H1 (cell line): ENCODE results near the gene GGCX. TPM values are rescaled to one million over a fixed set of nuclear protein-coding genes. Genes with fewer than 3 reads are reported as not detected.

Experiments
- CTCF ChIA-PET: fragments of 300-600 bp; sonication (Branson Sonifier 250); formaldehyde crosslinking; loops from one replicate; lab custom pipeline; 2021; ENCODE audit not compliant: partially characterized antibody; lab: Charles Lee
- POLR2A ChIA-PET: fragments of 300-600 bp; sonication (Branson Sonifier 250); formaldehyde crosslinking; loops from one replicate; lab custom pipeline; 2021; ENCODE audit warnings: inconsistent platforms; ENCODE audit not compliant: partially characterized antibody; lab: Charles Lee
- DNase-seq, 2 experiments: peaks; one replicate each; pipeline versions ENCODE4 v3.0.0 to v3.0.0-alpha.2; 2010 to 2022; ENCODE audit warnings: low spot score in 2 of 2, low read depth in 1 of 2, mixed read lengths in 1 of 2
- FAIRE-seq: peaks from 2 replicates; lab custom pipeline; 2011; peaks lifted over from hg19 to GRCh38; lab: Jason Lieb, UNC
- H2AFZ ChIP-seq: 2 replicates; pipeline ENCODE4 v1.8.1; 2012; ENCODE audit warnings: low read length, inconsistent platforms
- H2AK5ac ChIP-seq: 2 replicates; pipeline ENCODE4 v1.6.1; 2013; ENCODE audit warnings: low read depth, low read length
- H2BK120ac ChIP-seq: replicated peaks from 2 replicates; pipeline ENCODE3; 2013; ENCODE audit warnings: low read depth, low read length, inconsistent platforms
- H2BK12ac ChIP-seq: 2 replicates; pipeline ENCODE4 v1.6.1; 2013; ENCODE audit warnings: low read depth, low read length
- H2BK15ac ChIP-seq: 2 replicates; pipeline ENCODE4 v1.6.1; 2013; ENCODE audit warnings: low read length
- H2BK20ac ChIP-seq: 2 replicates; pipeline ENCODE4 v1.6.1; 2013; ENCODE audit warnings: low read length
- H2BK5ac ChIP-seq: 2 replicates; pipeline ENCODE4 v1.6.1; 2013; ENCODE audit warnings: low read depth, low read length
- H3K14ac ChIP-seq: 2 replicates; pipeline ENCODE4 v1.6.1; 2013; ENCODE audit warnings: inconsistent platforms; ENCODE audit not compliant: insufficient read length
- H3K18ac ChIP-seq: 2 replicates; pipeline ENCODE4 v1.6.1; 2013; ENCODE audit warnings: low read length; ENCODE audit errors: extremely low read depth
- H3K23ac ChIP-seq: 2 replicates; pipeline ENCODE4 v1.6.1; 2013; ENCODE audit warnings: inconsistent platforms; ENCODE audit not compliant: insufficient read length
- H3K23me2 ChIP-seq: 2 replicates; pipeline ENCODE4 v1.6.1; 2013; ENCODE audit warnings: low read depth, low read length
- H3K27ac ChIP-seq: 2 replicates; pipeline ENCODE4 v1.6.1; 2011; ENCODE audit warnings: low read depth, low read length, inconsistent platforms
- H3K27me3 ChIP-seq, 4 experiments: replicated peaks in 1 of 4; 1 replicate in 1 of 4; 2 replicates in 3 of 4; pipeline versions ENCODE4 v1.6.1 to v1.8.1; 2011 to 2013; ENCODE audit warnings: low read length in 3 of 4, mild to moderate bottlenecking in 3 of 4, inconsistent platforms in 2 of 4, mixed read lengths in 2 of 4, moderate library complexity in 1 of 4; ENCODE audit not compliant: control insufficient read depth in 3 of 4, insufficient read depth in 3 of 4; ENCODE audit errors: extremely low read depth in 1 of 4
- H3K36me3 ChIP-seq, 4 experiments: 2 replicates each; pipeline versions ENCODE4 v1.6.1 to v1.8.1; 2011 to 2013; ENCODE audit warnings: mild to moderate bottlenecking in 4 of 4, low read length in 3 of 4, moderate library complexity in 2 of 4, control low read depth in 1 of 4, inconsistent platforms in 1 of 4; ENCODE audit not compliant: insufficient read depth in 4 of 4, control insufficient read depth in 2 of 4
- H3K4ac ChIP-seq: replicated peaks from 2 replicates; pipeline ENCODE3; 2013; ENCODE audit warnings: low read length, low read depth, mixed read lengths, inconsistent platforms; ENCODE audit not compliant: insufficient read length
- H3K4me1 ChIP-seq, 4 experiments: replicated peaks in 1 of 4; 1 replicate in 1 of 4; 2 replicates in 3 of 4; pipeline versions ENCODE4 v1.6.1 to v1.8.1; 2011 to 2013; ENCODE audit warnings: low read length in 3 of 4, inconsistent platforms in 2 of 4, mixed read lengths in 1 of 4; ENCODE audit not compliant: insufficient read depth in 4 of 4, control insufficient read depth in 3 of 4
- H3K4me2 ChIP-seq, 2 experiments: 2 replicates each; pipeline versions ENCODE4 v1.6.1 to v1.8.1; 2011 to 2013; ENCODE audit warnings: low read depth in 2 of 2, low read length in 2 of 2, control low read depth in 1 of 2, inconsistent platforms in 1 of 2, mild to moderate bottlenecking in 1 of 2; ENCODE audit not compliant: insufficient read depth in 1 of 2
- H3K4me3 ChIP-seq, 4 experiments: fragments of 200-600, 300-600 bp in 1 of 4; sonication (generic), shearing (Covaris generic), sonication (Bioruptor Twin) in 1 of 4; 2 replicates each; pipeline versions ENCODE4 v1.5.1 to v1.8.1; 2011 to 2016; ENCODE audit warnings: low read length in 4 of 4, low read depth in 3 of 4, control low read depth in 2 of 4, inconsistent platforms in 2 of 4, mild to moderate bottlenecking in 2 of 4, mixed read lengths in 1 of 4, moderate library complexity in 1 of 4; ENCODE audit not compliant: insufficient read depth in 2 of 4; ENCODE audit errors: extremely low read depth in 1 of 4
- H3K56ac ChIP-seq: replicated peaks from 2 replicates; pipeline ENCODE3; 2013; ENCODE audit warnings: low read depth, mild to moderate bottlenecking, mixed read lengths, low read length, inconsistent platforms; ENCODE audit not compliant: insufficient read length
- H3K79me1 ChIP-seq: 2 replicates; pipeline ENCODE4 v1.6.1; 2013; ENCODE audit warnings: low read depth, low read length, control low read depth
- H3K79me2 ChIP-seq, 2 experiments: 2 replicates each; pipeline versions ENCODE4 v1.6.1 to v1.8.1; 2012 to 2013; ENCODE audit warnings: low read length in 2 of 2, mild to moderate bottlenecking in 2 of 2, inconsistent platforms in 1 of 2; ENCODE audit not compliant: insufficient read depth in 2 of 2, control insufficient read depth in 1 of 2
- H3K9ac ChIP-seq, 4 experiments: replicated peaks in 1 of 4; 1 replicate in 1 of 4; 2 replicates in 3 of 4; pipeline versions ENCODE4 v1.6.1 to v1.8.1; 2011 to 2013; ENCODE audit warnings: low read depth in 3 of 4, low read length in 3 of 4, control low read depth in 2 of 4, mild to moderate bottlenecking in 2 of 4, moderate library complexity in 2 of 4, inconsistent platforms in 1 of 4; ENCODE audit errors: extremely low read depth in 1 of 4
- H3K9me3 ChIP-seq, 2 experiments: 2 replicates each; pipeline versions ENCODE4 v1.6.1 to v1.8.1; 2012 to 2013; ENCODE audit warnings: mild to moderate bottlenecking in 2 of 2, moderate library complexity in 2 of 2, control low read depth in 1 of 2, inconsistent platforms in 1 of 2, low read depth in 1 of 2, low read length in 1 of 2, mixed read lengths in 1 of 2; ENCODE audit not compliant: insufficient read depth in 2 of 2
- H4K20me1 ChIP-seq, 2 experiments: replicated peaks in 1 of 2; 2 replicates each; pipeline versions ENCODE3 to v1.8.1; 2011 to 2013; ENCODE audit warnings: inconsistent platforms in 2 of 2, low read length in 2 of 2, mild to moderate bottlenecking in 1 of 2; ENCODE audit not compliant: insufficient read depth in 2 of 2, control insufficient read depth in 1 of 2
- H4K5ac ChIP-seq: 2 replicates; pipeline ENCODE4 v1.6.1; 2013; ENCODE audit warnings: low read length, low read depth, mixed read lengths, inconsistent platforms; ENCODE audit not compliant: insufficient read length
- H4K8ac ChIP-seq: 2 replicates; pipeline ENCODE4 v1.8.0; 2013; ENCODE audit warnings: mild to moderate bottlenecking, moderate library complexity, low read length, inconsistent platforms; ENCODE audit not compliant: insufficient read depth; ENCODE audit errors: extremely low read depth
- H4K91ac ChIP-seq: replicated peaks from 2 replicates; pipeline ENCODE3; 2013; ENCODE audit warnings: low read length, mixed read lengths, inconsistent platforms; ENCODE audit not compliant: insufficient read length
- JUN ChIP-seq: IDR thresholded peaks from 2 replicates; pipeline ENCODE4 v1.6.1; 2011; ENCODE audit warnings: low read depth, mild to moderate bottlenecking, improper control_type of control experiment, low read length
- WGBS, 2 experiments: shearing (Covaris generic) in 1 of 2; methylation state at CpG; one replicate each; pipeline versions ENCODE4 v1.1.6 to v1.1.7; 2013 to 2015; ENCODE audit warnings: low lambda C conversion rate in 2 of 2, mixed read lengths in 2 of 2, inconsistent platforms in 1 of 2, low coverage in 1 of 2, missing lambda C conversion rate in 1 of 2; ENCODE audit not compliant: insufficient replicate concordance in 2 of 2, insufficient coverage in 1 of 2, insufficient read length in 1 of 2; ENCODE audit errors: extremely low coverage in 1 of 2, missing lambda C conversion rate in 1 of 2; 5-methylcytosine and 5-hydroxymethylcytosine counted together
- polyA plus RNA-seq, 7 experiments: library from polyadenylated mRNA; depleted of rRNA in 3 of 7; stranded (reverse) in 5 of 7; unstranded in 2 of 7; fragments of >200 nt in 5 of 7; fragments of 200-250 nt in 2 of 7; gene quantifications; 1 replicate in 5 of 7; 2 replicates in 1 of 7; 4 replicates in 1 of 7; pipeline versions ENCODE4 v1.2.1 to v1.2.3, GENCODE V29; 2011 to 2013; ENCODE audit warnings: missing spikeins in 2 of 7, mixed read lengths in 2 of 7
- total RNA-seq: library from RNA; stranded (reverse); fragmentation: NEBNext Ultra II Directional; extraction: Animal tissue kit (Norgen Biotek cat#: 25700); gene quantifications from 2 replicates; pipeline ENCODE4 v1.2.1, GENCODE V29; 2021

The GGCX gene
- total and polyA plus RNA-seq, 2 of the 8 experiments (the other 6 are each of a cell fraction or from before 2014, with no cell fraction given): 29.4 to 33.8 TPM

GRCh38 chr2:85525029-85525428, 36.3 kb downstream of the GGCX start:
- H2AFZ ChIP-seq: peak overlapping the region; percentile 86; the same call in 1 of the 2 replicates

More at GRCh38 chr2:85525029-85525428, 36.3 kb downstream of the GGCX start:
- H2BK15ac ChIP-seq: no peak overlapping the region
- POLR2A ChIA-PET: interaction anchor here (0.7 to 19.1 kb wide), 5 partner anchors 15 to 197 kb away, joined by 3 to 347 read pairs (median 4); partner anchors contain the start of genes MAT2A and TGOLN2
- no peak overlapping the region for H3K56ac ChIP-seq
- H3K4me2 ChIP-seq: no peak overlapping the region
- H2BK12ac ChIP-seq: no peak overlapping the region
- TF ChIP-seq JUN: no peak
- 0 out of 2 replicates have a peak overlapping the region, but pooled peaks have one; percentile 29 for H3K18ac ChIP-seq
- FAIRE-seq (no peak), DNase-seq (no peak)
- H4K20me1 ChIP-seq: no peaks in the 10 kb centered on the region
- no peak overlapping the region for H2BK120ac ChIP-seq
- peaks cover 5 to 12% (median 6%) of the 10 kb centered on the region in 4 experiments; a peak in 5 of 7 replicates for H3K4me1 ChIP-seq
- H3K79me2 ChIP-seq: no peaks in the 10 kb centered on the region
- no peaks in the 10 kb centered on the region for H3K27me3 ChIP-seq
- H2BK5ac ChIP-seq: no peak overlapping the region
- no peak overlapping the region for H3K14ac ChIP-seq
- no peaks in the 10 kb centered on the region for H3K79me1 ChIP-seq
- no peak overlapping the region for H2BK20ac ChIP-seq
- H3K9me3 ChIP-seq: no peaks in the 10 kb centered on the region
- H3K4ac ChIP-seq: no peak overlapping the region
- H4K5ac ChIP-seq: no peak overlapping the region
- WGBS, 2 experiments: 78% methylated on average over 5 of the region's 5 CpGs; no CpG with 5 or more reads in 1 of the 2 experiments
- H3K23me2 ChIP-seq: no peaks in the 10 kb centered on the region
- H2AK5ac ChIP-seq: no peak overlapping the region; the same call in 1 of the 2 replicates
- no peak overlapping the region for H4K91ac ChIP-seq
- H3K23ac ChIP-seq: no peak overlapping the region
- H3K27ac ChIP-seq: no peak overlapping the region
- CTCF ChIA-PET: interaction anchor here (1.0 to 5.0 kb wide), 5 partner anchors 14 to 154 kb away, joined by 3 to 22 read pairs (median 3); partner anchors contain the start of gene MAT2A
- H3K36me3 ChIP-seq: no peaks in the 10 kb centered on the region
- no peak overlapping the region for H4K8ac ChIP-seq
- H3K4me3 ChIP-seq: no peak overlapping the region
- no peak overlapping the region for H3K9ac ChIP-seq
